WTC11 (cell line): ENCODE measurements around the gene ETFB. TPM values are rescaled to one million over a fixed set of nuclear protein-coding genes. Genes with fewer than 3 reads are reported as not detected.

Source experiments
- ATAC-seq: fragments of 200-7000 bp; cut with Tn5 transposase; 2 replicates; pipeline ENCODE4 v1.10.0; 2021; ENCODE audit warnings: mild to moderate bottlenecking, moderate library complexity
- CTCF ChIA-PET: fragments of 300-600 bp; sonication (Branson Sonifier 250); formaldehyde crosslinking; loops from one replicate; lab custom pipeline; 2021; ENCODE audit warnings: antibody characterized with exemption; lab: Charles Lee
- POLR2A ChIA-PET: fragments of 350-600 bp; sonication (Branson Sonifier 250); formaldehyde crosslinking; loops from one replicate; lab custom pipeline; 2021; ENCODE audit warnings: antibody characterized with exemption; lab: Charles Lee
- DNase-seq: peaks from one replicate; pipeline ENCODE4 v3.0.0; 2021; ENCODE audit warnings: low spot score
- H3K27ac Mint-ChIP-seq: 2 replicates; pipeline ENCODE4 v1.8.0; 2021; ENCODE audit warnings: mixed read lengths
- H3K27me3 Mint-ChIP-seq: 2 replicates; pipeline ENCODE4 v1.8.0; 2021; ENCODE audit warnings: low read depth, mild to moderate bottlenecking, moderate library complexity, mixed read lengths
- H3K36me3 Mint-ChIP-seq: 2 replicates; pipeline ENCODE4 v1.8.0; 2021; ENCODE audit warnings: mixed read lengths
- H3K4me1 Mint-ChIP-seq: 2 replicates; pipeline ENCODE4 v1.8.0; 2022; ENCODE audit warnings: mixed read lengths
- H3K4me3 Mint-ChIP-seq: 2 replicates; pipeline ENCODE4 v1.8.0; 2021; ENCODE audit warnings: mild to moderate bottlenecking, moderate library complexity, mixed read lengths
- H3K9me3 Mint-ChIP-seq: 2 replicates; pipeline ENCODE4 v1.8.0; 2021; ENCODE audit warnings: mixed read lengths
- AR ChIP-seq: fragments of 250-450 bp; sonication (Bioruptor Pico); IDR thresholded peaks from 2 replicates; pipeline ENCODE4 v1.9.0; 2021; ENCODE audit warnings: mild to moderate bottlenecking
- CDX4 ChIP-seq: fragments of 250-450 bp; sonication (Bioruptor Pico); IDR thresholded peaks from 2 replicates; pipeline ENCODE4 v1.9.0; 2021; ENCODE audit warnings: moderate library complexity, mild to moderate bottlenecking, inconsistent platforms, borderline replicate concordance
- CREM ChIP-seq: sonication (generic); formaldehyde crosslinking; IDR thresholded peaks from 2 replicates; pipeline ENCODE4 v1.8.1; 2022; ENCODE audit warnings: mild to moderate bottlenecking, missing genetic modification reagents, moderate library complexity
- ELF4 ChIP-seq: sonication (generic); formaldehyde crosslinking; IDR thresholded peaks from 2 replicates; pipeline ENCODE4 v1.8.1; 2022; ENCODE audit warnings: low read depth, mild to moderate bottlenecking, moderate library complexity, missing genetic modification reagents
- ERG ChIP-seq: fragments of 250-450 bp; sonication (Bioruptor Pico); IDR thresholded peaks from 2 replicates; pipeline ENCODE4 v1.8.0; 2021; ENCODE audit warnings: mild to moderate bottlenecking
- ESRRA ChIP-seq: sonication (generic); formaldehyde crosslinking; IDR thresholded peaks from 2 replicates; pipeline ENCODE4 v1.8.1; 2022; ENCODE audit warnings: mild to moderate bottlenecking, missing genetic modification reagents, borderline replicate concordance
- ETV6 ChIP-seq: sonication (generic); formaldehyde crosslinking; IDR thresholded peaks from 2 replicates; pipeline ENCODE4 v1.8.1; 2022; ENCODE audit warnings: mild to moderate bottlenecking, missing genetic modification reagents
- IRF1 ChIP-seq: sonication (generic); formaldehyde crosslinking; IDR thresholded peaks from 2 replicates; pipeline ENCODE4 v1.8.0; 2023; ENCODE audit warnings: missing genetic modification reagents
- MLX ChIP-seq: sonication (generic); formaldehyde crosslinking; IDR thresholded peaks from 2 replicates; pipeline ENCODE4 v1.8.1; 2023; ENCODE audit warnings: mild to moderate bottlenecking, missing genetic modification reagents, moderate library complexity
- NFATC4 ChIP-seq: fragments of 250-450 bp; sonication (Bioruptor Pico); IDR thresholded peaks from 2 replicates; pipeline ENCODE4 v1.9.0; 2021; ENCODE audit warnings: mild to moderate bottlenecking
- NFYB ChIP-seq: sonication (generic); formaldehyde crosslinking; conservative IDR thresholded peaks from 2 replicates; pipeline ENCODE4 v1.8.0; 2022; ENCODE audit warnings: low read depth, missing genetic modification reagents
- NR1H2 ChIP-seq: sonication (generic); formaldehyde crosslinking; IDR thresholded peaks from 2 replicates; pipeline ENCODE4 v1.9.0; 2021; ENCODE audit warnings: mild to moderate bottlenecking, moderate library complexity, missing genetic modification reagents
- OVOL2 ChIP-seq: fragments of 250-450 bp; sonication (Bioruptor Pico); IDR thresholded peaks from 2 replicates; pipeline ENCODE4 v1.9.0; 2021; ENCODE audit warnings: mild to moderate bottlenecking, borderline replicate concordance
- PRDM15 ChIP-seq: sonication (generic); formaldehyde crosslinking; IDR thresholded peaks from 2 replicates; pipeline ENCODE4 v1.8.0; 2022; ENCODE audit warnings: missing genetic modification reagents
- SMAD3 ChIP-seq: sonication (generic); formaldehyde crosslinking; IDR thresholded peaks from 2 replicates; pipeline ENCODE4 v1.8.0; 2022; ENCODE audit warnings: missing genetic modification reagents, mild to moderate bottlenecking, borderline replicate concordance
- SMAD4 ChIP-seq: sonication (generic); formaldehyde crosslinking; IDR thresholded peaks from 2 replicates; pipeline ENCODE4 v1.8.0; 2022; ENCODE audit warnings: mild to moderate bottlenecking, missing genetic modification reagents
- SOX15 ChIP-seq: fragments of 250-450 bp; sonication (Bioruptor Pico); IDR thresholded peaks from 2 replicates; pipeline ENCODE4 v1.9.0; 2021; ENCODE audit warnings: mild to moderate bottlenecking
- TEAD4 ChIP-seq: sonication (generic); formaldehyde crosslinking; IDR thresholded peaks from 2 replicates; pipeline ENCODE4 v1.8.0; 2022; ENCODE audit warnings: mild to moderate bottlenecking, missing genetic modification reagents
- USF2 ChIP-seq: sonication (generic); formaldehyde crosslinking; IDR thresholded peaks from 2 replicates; pipeline ENCODE4 v1.8.1; 2023; ENCODE audit warnings: mild to moderate bottlenecking, missing genetic modification reagents, moderate library complexity
- ZBTB21 ChIP-seq: sonication (generic); formaldehyde crosslinking; IDR thresholded peaks from 2 replicates; pipeline ENCODE4 v1.8.1; 2023; ENCODE audit warnings: mild to moderate bottlenecking, missing genetic modification reagents, borderline replicate concordance
- ZBTB43 ChIP-seq: sonication (generic); formaldehyde crosslinking; IDR thresholded peaks from 2 replicates; pipeline ENCODE4 v1.8.1; 2023; ENCODE audit warnings: mild to moderate bottlenecking, missing genetic modification reagents
- ZNF138 ChIP-seq: sonication (generic); formaldehyde crosslinking; conservative IDR thresholded peaks from 2 replicates; pipeline ENCODE4 v1.8.1; 2022; ENCODE audit warnings: mild to moderate bottlenecking, moderate library complexity, missing genetic modification reagents
- ZNF263 ChIP-seq: sonication (generic); formaldehyde crosslinking; IDR thresholded peaks from 2 replicates; pipeline ENCODE4 v1.8.1; 2022; ENCODE audit warnings: low read depth, mild to moderate bottlenecking, moderate library complexity, missing genetic modification reagents
- total RNA-seq: library from RNA; stranded (reverse); gene quantifications from 3 replicates; pipeline ENCODE4 v1.2.3, GENCODE V29; 2021

Gene ETFB
- total RNA-seq, 1 experiment from 2014 or later, result 60.6 TPM

GRCh38 chr19:51357952-51358351 lies 8.2 kb downstream of the ETFB start:
- DNase-seq (no peak), ATAC-seq (no peak)
- Mint-ChIP-seq H3K36me3 (no peaks in the 10 kb centered on the region), H3K27ac (no peak overlapping the region), H3K4me3 (no peak overlapping the region), H3K9me3 (no peaks in the 10 kb centered on the region), H3K4me1 (peaks cover 20% of the 10 kb centered on the region), H3K27me3 (no peaks in the 10 kb centered on the region)
- POLR2A ChIA-PET, result no interaction called here
- no peak for TF ChIP-seq MLX (CRISPR knock-in tag)
- no peak for TF ChIP-seq ZNF263 (CRISPR knock-in tag)
- TF ChIP-seq SMAD3 (CRISPR knock-in tag), result no peak
- no peak for TF ChIP-seq CREM (CRISPR knock-in tag)
- no peak for TF ChIP-seq CDX4
- no peak for TF ChIP-seq TEAD4 (CRISPR knock-in tag)
- TF ChIP-seq ESRRA, result no peak
- no peak for TF ChIP-seq NR1H2 (CRISPR knock-in tag)
- no peak for TF ChIP-seq ELF4 (CRISPR knock-in tag)
- no peak for TF ChIP-seq ZNF138 (CRISPR knock-in tag)
- no peak for TF ChIP-seq NFATC4 (CRISPR knock-in tag)
- no peak for TF ChIP-seq NFYB (CRISPR knock-in tag)
- CTCF ChIA-PET, result no interaction called here

GRCh38 chr19:51356159-51356801 lies 9.9 kb downstream of the ETFB start:
- no peak for DNase-seq
- ChIA-PET POLR2A (no interaction called here), CTCF (interaction anchor here (1.0 to 1.7 kb wide), 3 partner anchors 17 to 51 kb away, joined by 3 read pairs; no protein-coding TSS in a partner anchor)
- no peaks in the 10 kb centered on the region for H3K36me3 Mint-ChIP-seq
- H3K4me1 Mint-ChIP-seq, result peaks cover 15% of the 10 kb centered on the region
- H3K27ac Mint-ChIP-seq, result no peak overlapping the region; the same call in 1 of the 2 replicates
- no peaks in the 10 kb centered on the region for H3K27me3 Mint-ChIP-seq
- no peak for ATAC-seq
- no peak overlapping the region for H3K4me3 Mint-ChIP-seq
- no peaks in the 10 kb centered on the region for H3K9me3 Mint-ChIP-seq
- TF ChIP-seq ZBTB21 (CRISPR knock-in tag) (no peak), OVOL2 (CRISPR knock-in tag) (no peak), ERG (no peak), IRF1 (CRISPR knock-in tag) (no peak), SMAD4 (no peak), ZBTB43 (no peak), AR (CRISPR knock-in tag) (no peak), ETV6 (no peak), ESRRA (no peak), USF2 (no peak), SOX15 (CRISPR knock-in tag) (no peak), PRDM15 (no peak)
